GM23248 (cell line): Measurements from ENCODE around the gene SEC31A. TPM values are rescaled to one million over a fixed set of nuclear protein-coding genes. Genes with fewer than 3 reads are reported as not detected.

Experiments used
- DNase-seq: peaks from one replicate; pipeline ENCODE4 v3.0.0-alpha.2; 2015
- H2AFZ ChIP-seq: fragments of 200-600 bp; sonication (generic); 2 replicates; pipeline ENCODE4 v1.6.1; 2016; ENCODE audit warnings: antibody characterized with exemption
- H3F3A ChIP-seq: fragments of 200-600 bp; sonication (generic); 2 replicates; pipeline ENCODE4 v1.6.1; 2016; ENCODE audit warnings: mild to moderate bottlenecking, antibody characterized with exemption, mixed run types; ENCODE audit not compliant: insufficient read depth
- H3K27ac ChIP-seq: fragments of 200-600 bp; sonication (generic); 2 replicates; pipeline ENCODE4 v1.5.1; 2016; ENCODE audit warnings: mild to moderate bottlenecking
- H3K27me3 ChIP-seq: fragments of 200-600 bp; sonication (generic); replicated peaks from 2 replicates; pipeline ENCODE4 v1.6.1; 2016; ENCODE audit warnings: mild to moderate bottlenecking; ENCODE audit not compliant: insufficient read depth
- H3K36me3 ChIP-seq: fragments of 200-600 bp; sonication (generic); 2 replicates; pipeline ENCODE4 v1.6.1; 2016; ENCODE audit warnings: low read depth, mild to moderate bottlenecking
- H3K4me1 ChIP-seq: fragments of 200-600 bp; sonication (generic); 2 replicates; pipeline ENCODE4 v1.6.1; 2016; ENCODE audit warnings: mild to moderate bottlenecking; ENCODE audit not compliant: insufficient read depth
- H3K4me2 ChIP-seq: fragments of 200-600 bp; sonication (generic); one replicate; pipeline ENCODE4 v1.6.1; 2016; ENCODE audit warnings: mild to moderate bottlenecking; ENCODE audit not compliant: unreplicated experiment
- H3K4me3 ChIP-seq: fragments of 200-600 bp; sonication (generic); 2 replicates; pipeline ENCODE4 v1.5.1; 2016; ENCODE audit warnings: mild to moderate bottlenecking
- H3K79me2 ChIP-seq: fragments of 200-600 bp; sonication (generic); 2 replicates; pipeline ENCODE4 v1.6.1; 2016; ENCODE audit warnings: mild to moderate bottlenecking; ENCODE audit not compliant: insufficient read depth
- H3K9ac ChIP-seq: fragments of 200-600 bp; sonication (generic); 2 replicates; pipeline ENCODE4 v1.6.1; 2016; ENCODE audit warnings: mild to moderate bottlenecking
- H3K9me2 ChIP-seq: fragments of 200-600 bp; sonication (generic); 2 replicates; pipeline ENCODE4 v1.6.1; 2016; ENCODE audit warnings: mixed run types, mild to moderate bottlenecking, moderate library complexity; ENCODE audit not compliant: insufficient read depth
- H3K9me3 ChIP-seq: fragments of 200-600 bp; sonication (generic); one replicate; pipeline ENCODE4 v1.6.1; 2017; ENCODE audit warnings: low read depth
- H4K20me1 ChIP-seq: fragments of 200-600 bp; sonication (generic); 2 replicates; pipeline ENCODE4 v1.6.0; 2016; ENCODE audit not compliant: insufficient read depth
- EZH2 ChIP-seq: fragments of 200-600 bp; sonication (generic); IDR thresholded peaks from 2 replicates; pipeline ENCODE4 v1.6.1; 2018; ENCODE audit warnings: antibody characterized with exemption, mild to moderate bottlenecking; ENCODE audit not compliant: insufficient read depth, poor library complexity, severe bottlenecking
- EZH2phosphoT487 ChIP-seq: fragments of 200-600 bp; sonication (generic); IDR thresholded peaks from 2 replicates; pipeline ENCODE4 v1.6.1; 2018; ENCODE audit warnings: antibody characterized with exemption, moderate library complexity, mild to moderate bottlenecking, low read depth; ENCODE audit not compliant: insufficient read depth
- WGBS, 2 experiments: methylation state at CpG; one replicate each; pipeline ENCODE4 v1.1.6; 2015 to 2017; ENCODE audit warnings: low lambda C conversion rate in 2 of 2, low coverage in 1 of 2; ENCODE audit errors: missing lambda C conversion rate in 2 of 2; 5-methylcytosine and 5-hydroxymethylcytosine counted together
- in situ Hi-C: fragments of 300-500 bp; cut with MboI; formaldehyde crosslinking; loops from 2 replicates; pipeline ENCODE4 v1.15.0; 2020
- polyA plus RNA-seq: library from polyadenylated mRNA; unstranded; fragments of >200 nt; fragmentation: Nextera tagmentation; extraction: Ambion mirVana; gene quantifications from 2 replicates; pipeline ENCODE4 v1.2.1, GENCODE V29; 2016
- total RNA-seq: library from RNA; depleted of rRNA; stranded (reverse); fragments of >200 nt; shearing (Covaris generic); gene quantifications from 2 replicates; pipeline ENCODE4 v1.2.3, GENCODE V29; 2014

SEC31A gene
- total and polyA plus RNA-seq, 2 experiments from 2014 or later = 308 to 315 TPM

DNA sequence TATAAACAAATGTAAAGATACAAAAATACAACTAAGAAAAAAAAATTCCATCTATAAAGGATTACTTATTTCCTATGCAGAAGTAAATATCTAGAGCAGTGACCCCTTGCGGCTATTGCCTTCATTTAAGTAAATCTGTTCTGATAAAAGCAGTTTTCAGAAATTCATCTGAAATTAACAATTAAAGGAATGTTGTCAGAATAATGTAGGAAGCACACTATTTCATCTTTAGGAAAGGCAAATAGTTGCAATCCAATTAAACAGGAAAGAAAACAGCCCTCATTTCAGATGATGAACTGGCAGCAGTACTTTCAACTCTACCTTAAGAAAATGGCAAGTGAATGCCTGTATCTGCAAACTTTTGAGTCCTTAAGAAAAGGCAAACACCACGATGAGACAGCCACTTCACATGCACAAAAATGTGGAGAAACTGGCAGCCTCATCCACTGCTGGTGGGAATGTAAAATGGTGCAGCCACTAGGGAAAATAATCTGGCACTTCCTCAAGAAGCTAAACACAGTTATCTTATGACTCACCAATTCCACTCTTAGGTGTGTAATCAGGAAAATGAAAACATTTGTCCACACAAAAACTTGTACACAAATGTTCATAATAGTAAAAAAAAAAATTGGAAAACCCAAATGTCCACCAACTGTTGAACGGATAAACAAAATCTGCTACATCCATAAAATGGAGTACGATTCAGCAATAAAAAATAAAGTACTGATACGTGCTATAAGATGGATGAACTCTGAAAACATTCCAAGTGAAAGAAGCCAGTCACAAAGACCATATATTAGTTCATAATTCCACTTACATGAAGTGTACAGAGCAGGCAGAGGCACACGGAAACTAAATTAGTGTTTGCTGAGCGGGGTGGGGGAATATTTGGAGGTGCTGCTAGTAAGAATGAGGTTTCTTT, 7.6 kb upstream of the SEC31A start:
- Histone ChIP-seq H3K9ac (peak overlapping the region; percentile 99), H3K4me2 (peak overlapping the region; percentile 93), H3K9me3 (no peaks in the 10 kb centered on the region), H3K27ac (peak overlapping the region; percentile 100), H4K20me1 (no peaks in the 10 kb centered on the region), H3K4me3 (peak overlapping the region; percentile 96), H3K27me3 (no peaks in the 10 kb centered on the region), H3K79me2 (peaks cover 83% of the 10 kb centered on the region), H2AFZ (no peak overlapping the region), H3K9me2 (no peaks in the 10 kb centered on the region), H3K36me3 (peaks cover 28% of the 10 kb centered on the region), H3F3A (peaks cover 45% of the 10 kb centered on the region), H3K4me1 (peaks cover 20% of the 10 kb centered on the region)
- DNase-seq = peak; percentile 95
- 39 to 41% methylated on average over 7 of the region's 7 CpGs for WGBS, 2 experiments
- in situ Hi-C loops = no loop called here
- TF ChIP-seq EZH2phosphoT487 (no peak), EZH2 (no peak)

DNA sequence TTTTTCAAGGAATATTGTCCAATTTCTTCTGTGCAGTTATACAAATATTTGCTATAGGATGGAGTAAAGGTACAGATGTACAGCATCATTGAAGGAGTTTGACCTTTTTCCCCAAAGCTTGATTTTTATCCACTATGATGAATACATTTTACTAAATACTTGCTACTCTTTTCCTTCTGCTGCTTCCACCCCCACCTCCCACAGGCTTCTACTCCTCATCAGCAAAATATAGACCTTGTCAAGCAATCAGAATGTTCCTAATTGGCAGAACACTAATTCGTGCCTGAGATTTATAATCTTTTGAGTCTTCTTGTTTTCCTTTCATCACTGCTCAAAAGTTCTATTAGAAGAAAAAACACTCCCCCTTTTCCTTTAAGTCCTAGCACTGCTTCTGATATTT, 5.8 kb upstream of the SEC31A start:
- WGBS, 2 experiments = 100% methylated on average over 1 of the region's 1 CpG
- peaks cover 54% of the 10 kb centered on the region for H3F3A ChIP-seq
- no peaks in the 10 kb centered on the region for H4K20me1 ChIP-seq
- no peaks in the 10 kb centered on the region for H3K27me3 ChIP-seq
- H3K4me1 ChIP-seq = peaks cover 25% of the 10 kb centered on the region
- no peaks in the 10 kb centered on the region for H3K9me2 ChIP-seq
- in situ Hi-C loops = no loop called here
- no peak overlapping the region for H3K9ac ChIP-seq
- H2AFZ ChIP-seq = no peak overlapping the region
- H3K4me3 ChIP-seq = no peak overlapping the region
- H3K79me2 ChIP-seq = peaks cover 86% of the 10 kb centered on the region
- peak overlapping the region; percentile 100 for H3K27ac ChIP-seq
- no peak for TF ChIP-seq EZH2
- TF ChIP-seq EZH2phosphoT487 = no peak
- no peak overlapping the region for H3K4me2 ChIP-seq
- peaks cover 31% of the 10 kb centered on the region for H3K36me3 ChIP-seq
- H3K9me3 ChIP-seq = no peaks in the 10 kb centered on the region
- DNase-seq = no peak

DNA sequence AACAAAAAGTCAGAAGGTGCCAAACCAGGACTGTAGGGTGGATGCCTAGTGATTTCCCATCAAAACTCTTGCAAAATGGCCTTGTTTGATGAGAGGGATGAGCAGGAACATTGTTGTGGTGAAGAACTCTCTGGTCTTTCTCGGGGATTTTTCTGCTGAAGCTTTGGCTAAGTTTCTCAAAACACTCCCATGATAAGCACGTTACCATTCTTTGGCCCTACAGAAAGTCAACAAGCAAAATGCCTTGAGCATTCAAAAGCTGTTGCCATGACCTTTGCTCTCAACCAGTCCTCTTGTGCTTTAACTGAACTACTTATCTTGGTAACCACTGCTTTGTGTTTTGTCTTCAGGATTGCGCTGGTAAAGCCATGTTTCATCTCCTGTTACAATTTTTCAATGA, 3.0 kb upstream of the SEC31A start:
- Histone ChIP-seq H3K36me3 (peaks cover 31% of the 10 kb centered on the region), H3K4me3 (no peak overlapping the region), H3K27me3 (no peaks in the 10 kb centered on the region), H3K9me3 (no peaks in the 10 kb centered on the region), H3K27ac (no peak overlapping the region), H3K79me2 (peaks cover 92% of the 10 kb centered on the region), H2AFZ (no peak overlapping the region), H3F3A (peaks cover 45% of the 10 kb centered on the region), H3K4me2 (no peak overlapping the region), H4K20me1 (peaks cover 1% of the 10 kb centered on the region; the same call in 1 of the 2 replicates), H3K9me2 (no peaks in the 10 kb centered on the region), H3K9ac (no peak overlapping the region), H3K4me1 (peaks cover 24% of the 10 kb centered on the region)
- WGBS, 2 experiments = 95 to 100% methylated on average over 3 of the region's 3 CpGs
- TF ChIP-seq EZH2 (no peak), EZH2phosphoT487 (no peak)
- in situ Hi-C loops = no loop called here
- peak; percentile 13 for DNase-seq

DNA sequence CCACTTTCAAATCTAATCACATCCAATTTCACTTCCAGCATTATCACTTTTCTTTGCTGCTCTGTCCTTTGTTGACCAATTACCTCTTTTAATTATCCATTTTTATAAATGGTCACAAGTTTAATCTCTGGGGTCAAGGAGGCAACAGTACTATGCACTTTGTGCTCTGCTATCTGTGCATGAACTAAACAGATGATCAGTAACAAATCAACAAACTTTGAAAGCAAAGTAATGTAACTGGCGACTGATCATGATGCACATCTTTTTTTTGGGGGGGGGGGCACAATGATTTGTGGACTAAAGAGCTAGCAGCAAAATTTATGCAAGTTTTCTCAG, 1.5 kb upstream of the SEC31A start:
- peak overlapping the region; percentile 99 for H3K27ac ChIP-seq
- in situ Hi-C loops = no loop called here
- no peak for DNase-seq
- no peaks in the 10 kb centered on the region for H3K9me2 ChIP-seq
- no peak overlapping the region for H3K4me2 ChIP-seq
- H3F3A ChIP-seq = peaks cover 35% of the 10 kb centered on the region
- H3K36me3 ChIP-seq = peaks cover 24% of the 10 kb centered on the region
- H3K9ac ChIP-seq = peak overlapping the region; percentile 100
- peaks cover 4% of the 10 kb centered on the region; the same call in 1 of the 2 replicates for H4K20me1 ChIP-seq
- no peak for TF ChIP-seq EZH2phosphoT487
- TF ChIP-seq EZH2 = no peak
- H3K9me3 ChIP-seq = no peaks in the 10 kb centered on the region
- peaks cover 92% of the 10 kb centered on the region for H3K79me2 ChIP-seq
- H3K4me1 ChIP-seq = peaks cover 18% of the 10 kb centered on the region
- H3K27me3 ChIP-seq = no peaks in the 10 kb centered on the region
- H2AFZ ChIP-seq = no peak overlapping the region
- no peak overlapping the region for H3K4me3 ChIP-seq
- 91 to 96% methylated on average over 1 of the region's 1 CpG for WGBS, 2 experiments
